ENCODE measurements around the gene GAS2.

GAS2 gene

GRCh38 chr11:22787055-22787454 is 120.6 kb downstream of the GAS2 start:
- no peak for DNase-seq (ENCODE audit: low read depth in 1 of 2, low spot score in 1 of 2)

GRCh38 chr11:22787551-22788162 is 121.2 kb downstream of the GAS2 start:
- DNase-seq (ENCODE audit: low read depth in 1 of 2, low spot score in 1 of 2): peak in 1 of 2 donors; percentile 13

- DNase-seq (ENCODE audit: low read depth in 1 of 2, low spot score in 1 of 2): no peak
Measured at GRCh38 chr11:22792497-22792896, 126.1 kb downstream of the GAS2 start.

- DNase-seq (ENCODE audit: low read depth in 1 of 2, low spot score in 1 of 2): no peak
Measured at GRCh38 chr11:22795914-22796313, 129.5 kb downstream of the GAS2 start.

DNA sequence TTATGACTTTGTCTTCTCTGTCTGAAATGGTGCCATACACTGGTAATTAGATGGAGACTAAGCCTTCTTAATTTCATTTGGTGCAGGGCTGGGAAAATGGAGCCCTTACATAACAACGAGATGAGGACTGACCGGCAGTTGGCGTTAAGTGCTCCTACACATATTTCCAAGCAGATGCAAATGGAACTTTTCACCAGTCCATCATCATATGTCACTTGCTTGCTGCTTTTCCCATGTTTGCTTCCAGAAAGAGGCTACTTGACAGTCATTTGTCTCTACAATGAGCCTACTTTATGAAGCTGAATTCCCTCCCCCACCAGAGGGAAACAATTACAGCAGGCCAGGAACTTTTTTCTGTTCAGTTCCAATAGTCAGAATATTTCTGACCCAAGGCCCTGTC is 130.6 kb downstream of the GAS2 start:
- no peak for DNase-seq (ENCODE audit: low read depth in 1 of 2, low spot score in 1 of 2)

GRCh38 chr11:22798901-22799300 is 132.5 kb downstream of the GAS2 start:
- no peak for DNase-seq (ENCODE audit: low read depth in 1 of 2, low spot score in 1 of 2)

DNA sequence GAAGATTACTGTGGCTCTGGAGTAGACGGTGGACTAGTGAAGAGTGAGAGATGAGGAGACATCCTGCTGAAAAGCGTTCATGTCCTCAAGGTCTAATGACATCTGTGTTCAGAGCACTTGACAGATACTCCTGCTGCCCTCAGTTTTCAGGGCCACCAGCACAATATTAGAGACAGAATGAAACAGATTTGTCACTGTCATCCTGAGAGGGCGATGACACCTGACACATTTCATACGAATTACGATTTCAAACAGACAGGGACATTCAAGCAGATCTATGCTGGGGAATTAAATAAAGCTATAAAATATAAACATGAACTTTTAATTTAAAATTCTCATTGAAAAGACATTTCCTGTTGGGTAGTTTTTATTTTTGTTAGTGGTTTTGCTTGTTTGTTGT is 134.1 kb downstream of the GAS2 start:
- DNase-seq (ENCODE audit: low read depth in 1 of 2, low spot score in 1 of 2): no peak

- no peak for DNase-seq (ENCODE audit: low read depth in 1 of 2, low spot score in 1 of 2)
Measured at GRCh38 chr11:22802861-22803260, 136.4 kb downstream of the GAS2 start.

DNA sequence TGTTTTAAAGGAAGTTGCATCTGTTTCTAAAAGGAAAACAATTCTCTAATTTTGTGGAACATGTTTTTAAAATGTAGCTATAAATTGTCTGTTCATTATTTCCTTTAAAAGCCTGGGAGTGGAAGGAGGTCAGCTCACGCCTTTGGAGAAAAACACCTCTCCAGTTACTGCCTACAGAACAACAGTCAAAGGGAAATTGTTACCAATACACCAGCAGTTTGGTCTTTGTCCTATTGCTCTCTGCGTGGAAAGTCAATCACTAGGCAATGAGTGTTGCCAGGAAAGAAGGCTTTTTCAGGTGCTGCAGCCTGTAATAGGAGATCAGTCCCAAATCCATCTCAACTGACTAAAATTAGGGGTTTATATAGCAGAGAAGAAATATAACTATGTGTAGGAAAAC is 141.0 kb downstream of the GAS2 start:
- DNase-seq (ENCODE audit: low read depth in 1 of 2, low spot score in 1 of 2): no peak

DNA sequence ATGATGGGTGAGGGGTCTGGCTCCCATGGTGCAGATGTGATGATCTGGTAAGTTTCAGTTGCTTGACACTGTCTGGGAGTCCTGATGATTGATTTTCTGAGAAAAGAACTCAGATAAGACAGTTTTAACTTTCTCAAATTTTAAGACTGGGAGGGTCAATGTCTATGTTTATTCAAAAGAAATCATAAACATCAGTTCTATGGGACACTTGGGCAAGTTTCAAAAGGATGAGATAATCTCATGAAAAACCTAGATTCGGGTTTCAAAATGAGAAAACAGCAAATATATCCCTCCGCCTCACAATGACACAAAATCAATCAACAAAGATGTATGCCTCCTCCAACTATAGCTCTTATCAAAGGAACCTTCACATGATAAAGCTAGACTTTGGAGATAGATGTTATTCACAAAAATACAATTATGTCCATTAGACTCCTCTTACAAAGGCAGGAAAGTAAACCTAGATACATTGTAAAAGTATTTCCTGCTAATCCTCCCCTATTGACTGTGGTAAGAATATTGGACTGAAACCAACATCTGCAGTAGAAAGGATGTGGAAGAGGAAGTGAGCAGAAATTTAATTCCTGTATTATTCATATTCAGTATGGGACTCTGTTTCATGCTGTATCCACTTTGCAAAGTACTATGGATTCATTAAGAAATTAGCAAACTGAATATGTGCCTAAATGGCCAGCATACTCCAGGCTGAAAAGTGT is 141.6 kb downstream of the GAS2 start:
- DNase-seq (ENCODE audit: low read depth in 1 of 2, low spot score in 1 of 2): no peak

- no peak for DNase-seq (ENCODE audit: low read depth in 1 of 2, low spot score in 1 of 2)
Measured at GRCh38 chr11:22808571-22809197, 142.3 kb downstream of the GAS2 start.

GRCh38 chr11:22809893-22810292 is 143.5 kb downstream of the GAS2 start:
- no peak for DNase-seq (ENCODE audit: low read depth in 1 of 2, low spot score in 1 of 2)

DNA sequence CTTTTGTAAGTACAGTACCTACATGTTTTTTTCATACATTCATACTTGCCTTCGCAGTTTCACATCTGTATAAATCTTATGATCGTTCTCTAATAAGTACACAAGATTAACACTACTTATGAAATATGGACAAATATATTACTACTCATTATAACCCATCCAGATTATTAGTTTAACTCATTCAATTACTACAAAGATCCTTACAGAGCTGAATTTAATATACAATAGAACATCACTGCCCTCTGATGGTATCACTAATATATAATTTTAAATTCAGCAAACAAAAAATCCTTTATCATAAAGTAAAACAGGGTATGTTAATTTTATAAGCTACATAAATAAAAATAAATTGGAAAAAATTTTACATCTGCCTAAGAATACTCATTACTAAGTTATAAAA is 155.8 kb downstream of the GAS2 start:
- no peak for DNase-seq (ENCODE audit: low read depth in 1 of 2, low spot score in 1 of 2)

GRCh38 chr11:22828373-22828772 is 162.0 kb downstream of the GAS2 start:
- no peak for DNase-seq (ENCODE audit: low read depth in 1 of 2, low spot score in 1 of 2)

DNA sequence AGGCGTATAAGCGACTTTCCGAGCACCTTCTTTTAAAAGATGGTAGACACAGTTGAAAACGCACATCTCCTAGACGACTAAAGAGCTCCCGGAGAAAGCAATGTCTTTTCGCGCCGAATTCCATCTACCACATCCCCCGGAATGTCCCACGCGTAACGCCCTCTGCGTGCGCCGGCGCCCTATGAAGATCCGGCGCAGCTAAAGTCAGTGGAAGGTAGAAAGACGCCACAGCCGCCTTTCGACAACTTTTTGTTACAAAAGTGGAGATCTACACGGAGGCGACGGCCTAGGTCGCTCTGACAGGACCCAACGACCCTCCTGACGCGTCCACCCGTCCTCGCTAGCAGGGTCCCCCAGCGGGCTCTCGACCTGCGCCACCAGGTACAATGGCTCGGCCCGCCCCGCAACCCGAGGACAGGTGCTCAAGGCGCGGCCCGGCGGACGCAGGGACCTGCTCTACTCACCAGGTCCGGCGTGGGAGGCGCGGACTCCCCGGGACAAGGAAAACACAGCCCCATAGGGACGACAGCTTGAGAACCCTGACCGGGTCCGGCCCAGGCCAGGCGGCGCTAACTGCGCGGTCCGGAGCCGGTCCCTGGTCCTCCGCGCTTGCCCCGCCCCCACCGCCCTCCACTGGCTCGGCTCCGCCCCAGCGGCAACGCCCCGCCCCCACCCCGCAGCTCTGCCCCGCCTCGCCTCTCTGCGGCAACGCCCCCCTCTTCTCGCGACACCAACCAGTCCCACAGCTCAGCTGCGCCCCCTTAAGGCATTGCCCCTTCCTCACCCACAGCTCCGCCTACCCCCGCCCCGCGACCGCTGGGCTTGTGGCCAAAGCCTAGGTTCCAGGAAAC is 163.0 kb downstream of the GAS2 start, which contains the start of gene SVIP:
TSS of gene SVIP (minus strand) at position 571 of the 851 bp plus-strand sequence. CDS start at position 518, 53 bp downstream.
- DNase-seq (ENCODE audit: low read depth in 1 of 2, low spot score in 1 of 2): peak; percentile 85 to 89

DNA sequence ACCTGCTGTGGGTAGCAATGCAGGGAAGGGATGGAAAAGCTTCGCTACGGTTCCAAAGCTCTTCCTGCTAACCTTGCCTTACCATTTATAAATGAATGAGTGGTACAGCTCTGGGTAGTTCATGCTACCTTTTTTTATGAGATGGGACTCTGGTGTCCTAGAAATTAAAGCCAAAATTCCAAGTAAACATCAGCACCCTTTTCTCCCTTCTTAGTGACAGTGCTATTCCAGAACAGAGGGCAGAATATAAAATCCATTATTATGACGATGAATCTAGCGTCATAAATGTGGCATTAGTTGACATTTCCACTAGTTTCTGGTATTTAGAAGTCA is 163.6 kb downstream of the GAS2 start:
- no peak for DNase-seq (ENCODE audit: low read depth in 1 of 2, low spot score in 1 of 2)

DNA sequence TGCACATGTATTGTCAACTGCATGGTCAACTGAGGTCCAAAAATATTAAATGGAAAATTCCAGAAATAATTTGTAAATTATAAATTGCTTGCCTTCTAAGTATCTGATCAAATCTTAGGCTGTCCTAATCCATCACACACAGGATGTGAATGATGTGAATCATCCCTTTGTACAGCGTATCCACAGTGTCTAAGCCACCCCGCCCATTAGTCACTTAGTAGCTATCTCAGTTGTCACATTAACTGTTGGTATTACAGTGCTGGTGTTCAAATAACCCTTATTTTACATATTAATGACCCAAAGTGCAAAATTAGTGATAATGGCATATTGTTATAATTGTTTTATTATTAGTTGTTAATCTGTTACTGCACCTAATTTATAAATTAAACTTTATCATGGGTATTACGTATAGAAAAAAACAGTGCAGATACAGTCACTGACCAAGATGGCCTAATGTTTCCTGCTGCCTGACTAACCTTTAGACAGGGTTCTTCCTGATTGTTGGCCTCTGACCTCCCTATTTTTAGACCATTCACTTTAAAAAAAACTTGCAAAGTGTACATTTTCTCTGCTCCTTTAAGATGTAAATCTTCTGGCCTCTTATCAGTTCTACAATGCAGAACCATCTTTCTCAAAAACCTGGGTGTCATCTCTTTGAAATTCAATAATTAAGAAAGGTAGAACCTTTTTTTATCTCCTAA is 166.1 kb downstream of the GAS2 start:
- DNase-seq (ENCODE audit: low read depth in 1 of 2, low spot score in 1 of 2): no peak

- no peak for DNase-seq (ENCODE audit: low read depth in 1 of 2, low spot score in 1 of 2)
Measured at GRCh38 chr11:22846726-22847125, 180.3 kb downstream of the GAS2 start.

DNA sequence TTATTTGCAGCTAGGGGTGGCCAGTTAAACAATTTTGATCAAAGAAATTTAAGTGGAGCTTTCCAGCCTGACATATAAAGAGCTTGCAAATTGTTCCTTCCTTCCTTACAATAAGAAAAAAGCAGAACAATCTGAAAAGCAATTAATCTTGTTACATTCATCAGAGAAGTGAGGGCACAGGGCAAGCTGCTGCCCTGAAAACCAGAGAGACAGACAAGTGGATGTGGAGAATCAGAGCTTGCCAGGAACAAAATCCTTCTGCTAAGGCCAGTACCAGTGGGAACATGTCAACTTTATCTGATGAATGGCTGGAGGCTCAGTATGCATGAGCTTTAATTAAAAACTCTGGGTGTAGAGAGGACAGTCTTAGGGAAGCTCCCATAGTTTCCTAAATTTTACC is 185.1 kb downstream of the GAS2 start:
- no peak for DNase-seq (ENCODE audit: low read depth in 1 of 2, low spot score in 1 of 2)

DNA sequence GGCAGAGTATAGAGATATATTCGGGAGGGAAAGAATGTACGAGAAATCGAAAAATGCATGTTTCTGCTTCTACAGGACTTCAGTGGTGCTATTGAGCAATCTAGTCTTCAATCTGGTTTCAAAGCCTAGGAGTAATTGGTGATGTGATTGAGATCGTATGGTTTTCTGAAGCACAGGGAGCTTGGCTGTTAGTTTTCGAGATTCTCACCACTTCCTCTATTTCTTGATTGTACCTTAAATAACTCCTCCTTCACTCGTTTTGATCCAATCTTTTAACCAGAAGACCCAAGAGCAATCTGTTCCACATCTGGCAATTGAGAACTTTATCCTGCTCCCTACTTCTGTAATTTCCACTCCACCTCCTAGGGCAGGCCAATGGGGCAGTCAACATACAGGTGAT is 193.3 kb downstream of the GAS2 start:
- DNase-seq (ENCODE audit: low read depth in 1 of 2, low spot score in 1 of 2): no peak

DNA sequence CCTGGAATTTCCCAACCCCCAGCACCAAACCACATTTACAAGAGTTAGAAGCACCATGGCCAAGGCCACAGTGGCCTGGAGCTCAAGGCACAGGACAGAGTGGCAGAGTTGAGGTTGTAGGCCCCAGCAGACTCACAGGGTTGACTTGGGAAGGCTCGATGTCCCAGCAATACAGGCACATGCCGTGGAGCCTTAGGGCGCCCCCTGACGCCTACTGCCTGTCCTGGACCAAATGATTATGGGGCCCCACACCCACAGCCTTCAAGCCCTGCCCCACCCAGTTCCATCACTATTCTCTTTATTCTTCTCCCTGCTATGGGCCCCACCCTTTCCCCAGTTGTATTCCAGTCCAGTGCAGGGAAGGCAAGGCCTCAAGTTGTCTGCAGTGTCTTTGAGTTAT is 193.8 kb downstream of the GAS2 start, which contains the start of gene CCDC179:
TSS of gene CCDC179 (minus strand) at position 234 of the 400 bp plus-strand sequence. CDS start at position 181, 53 bp downstream.
- no peak for DNase-seq (ENCODE audit: low read depth in 1 of 2, low spot score in 1 of 2)

Data from activated CD4-positive, alpha-beta T cell treated with anti-CD3 and anti-CD28 coated beads, Interleukin-2, amount 50 U/mL, for 24 hours (primary cell).